ENCODE data around the gene KCNN2.

DNA sequence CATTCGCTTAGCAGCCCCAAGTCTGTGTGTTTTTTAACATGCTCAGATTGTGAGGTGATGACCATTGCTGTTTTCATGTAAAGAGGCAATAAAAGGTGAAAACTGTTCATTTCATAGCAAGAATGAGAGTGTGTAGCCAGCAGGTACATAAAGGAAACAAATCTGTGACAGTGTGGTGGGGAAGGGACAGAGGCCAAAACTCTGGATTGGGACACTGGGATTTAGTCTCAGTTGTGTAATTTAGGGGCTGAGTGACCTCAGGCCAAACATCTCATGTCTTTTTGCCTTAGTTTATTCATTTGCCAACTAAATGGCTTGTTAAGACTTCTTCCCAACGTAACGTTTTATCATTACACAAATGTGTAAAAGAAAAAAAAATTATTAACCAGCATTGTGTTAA, 47.0 kb downstream of the KCNN2 start:
- TF ChIP-seq POLR2A (IDR thresholded peaks at IDR 0.05; ENCODE audit: low read depth, low read length) (no peak), EZH2 (IDR thresholded peaks at IDR 0.05; ENCODE audit: borderline replicate concordance, low read depth, low read length, severe bottlenecking) (no peak), POLR2AphosphoS5 (IDR thresholded peaks at IDR 0.05; ENCODE audit: insufficient read depth, low read depth, low read length) (no peak), GATA2 (IDR thresholded peaks at IDR 0.05; ENCODE audit: insufficient read depth, insufficient read length, low read depth, low read length) (no peak), JUN (IDR thresholded peaks at IDR 0.05; ENCODE audit: borderline replicate concordance, insufficient read depth, insufficient read length, low read depth) (no peak)
- TF ChIP-seq, protein P1, sequence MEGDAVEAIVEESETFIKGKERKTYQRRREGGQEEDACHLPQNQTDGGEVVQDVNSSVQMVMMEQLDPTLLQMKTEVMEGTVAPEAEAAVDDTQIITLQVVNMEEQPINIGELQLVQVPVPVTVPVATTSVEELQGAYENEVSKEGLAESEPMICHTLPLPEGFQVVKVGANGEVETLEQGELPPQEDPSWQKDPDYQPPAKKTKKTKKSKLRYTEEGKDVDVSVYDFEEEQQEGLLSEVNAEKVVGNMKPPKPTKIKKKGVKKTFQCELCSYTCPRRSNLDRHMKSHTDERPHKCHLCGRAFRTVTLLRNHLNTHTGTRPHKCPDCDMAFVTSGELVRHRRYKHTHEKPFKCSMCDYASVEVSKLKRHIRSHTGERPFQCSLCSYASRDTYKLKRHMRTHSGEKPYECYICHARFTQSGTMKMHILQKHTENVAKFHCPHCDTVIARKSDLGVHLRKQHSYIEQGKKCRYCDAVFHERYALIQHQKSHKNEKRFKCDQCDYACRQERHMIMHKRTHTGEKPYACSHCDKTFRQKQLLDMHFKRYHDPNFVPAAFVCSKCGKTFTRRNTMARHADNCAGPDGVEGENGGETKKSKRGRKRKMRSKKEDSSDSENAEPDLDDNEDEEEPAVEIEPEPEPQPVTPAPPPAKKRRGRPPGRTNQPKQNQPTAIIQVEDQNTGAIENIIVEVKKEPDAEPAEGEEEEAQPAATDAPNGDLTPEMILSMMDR (IDR thresholded peaks at IDR 0.05; ENCODE audit: extremely low read depth in 1 of 2, insufficient read depth in 1 of 2, low read depth in 1 of 2, low read length in 2 of 2), result no peak
- TF ChIP-seq, protein P2, sequence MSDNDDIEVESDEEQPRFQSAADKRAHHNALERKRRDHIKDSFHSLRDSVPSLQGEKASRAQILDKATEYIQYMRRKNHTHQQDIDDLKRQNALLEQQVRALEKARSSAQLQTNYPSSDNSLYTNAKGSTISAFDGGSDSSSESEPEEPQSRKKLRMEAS (IDR thresholded peaks at IDR 0.05; ENCODE audit: insufficient read depth, insufficient read length), result no peak

Measured in endothelial cell of umbilical vein (primary cell).